HepG2 (cell line): ENCODE measurements around the gene ABAT. TPM values are rescaled to one million over a fixed set of nuclear protein-coding genes. Genes with fewer than 3 reads are reported as not detected.

Experiments
- CBX1 ChIP-seq: IDR thresholded peaks from one replicate; pipeline ENCODE4 v1.6.1; 2016; ENCODE audit warnings: antibody characterized with exemption, low read depth
- GATAD2A ChIP-seq: IDR thresholded peaks from 2 replicates; pipeline ENCODE4 v1.6.1; 2016
- GTF3A ChIP-seq: sonication (generic); formaldehyde crosslinking; conservative IDR thresholded peaks from 2 replicates; pipeline ENCODE4 v1.4.0; 2020; ENCODE audit warnings: mild to moderate bottlenecking, missing genetic modification reagents
- HMG20A ChIP-seq: IDR thresholded peaks from 2 replicates; pipeline ENCODE4 v1.6.1; 2016; ENCODE audit warnings: borderline replicate concordance
- HOXA3 ChIP-seq: sonication (generic); formaldehyde crosslinking; IDR thresholded peaks from 2 replicates; pipeline ENCODE4 v1.5.0; 2020; ENCODE audit warnings: missing genetic modification reagents
- IRF2 ChIP-seq: IDR thresholded peaks from 2 replicates; pipeline ENCODE4 v1.6.1; 2018; ENCODE audit warnings: missing genetic modification reagents, missing compliant biosample characterization
- KDM6A ChIP-seq: IDR thresholded peaks from 2 replicates; pipeline ENCODE4 v1.6.1; 2016; ENCODE audit warnings: low read depth
- MEF2D ChIP-seq: sonication (generic); formaldehyde crosslinking; IDR thresholded peaks from 2 replicates; pipeline ENCODE4 v1.5.1; 2020; ENCODE audit warnings: mild to moderate bottlenecking, missing genetic modification reagents
- NCOA1 ChIP-seq: sonication (generic); formaldehyde crosslinking; IDR thresholded peaks from 2 replicates; pipeline ENCODE4 v1.9.0; 2021; ENCODE audit warnings: missing genetic modification reagents
- NFYB ChIP-seq: sonication (generic); formaldehyde crosslinking; IDR thresholded peaks from 2 replicates; pipeline ENCODE4 v1.4.0; 2020; ENCODE audit warnings: missing genetic modification reagents
- RFXAP ChIP-seq: sonication (generic); formaldehyde crosslinking; IDR thresholded peaks from 2 replicates; pipeline ENCODE4 v1.4.0; 2020; ENCODE audit warnings: missing genetic modification reagents, borderline replicate concordance
- RXRA ChIP-seq: sonication (generic); formaldehyde crosslinking; IDR thresholded peaks from 2 replicates; pipeline ENCODE4 v1.5.1; 2020; ENCODE audit warnings: missing genetic modification reagents
- SAP130 ChIP-seq: IDR thresholded peaks from 2 replicates; pipeline ENCODE4 v1.6.1; 2016; ENCODE audit warnings: low read depth
- SOX13 ChIP-seq, 3 experiments: fragments of 450-650 bp in 1 of 3; sonication (generic) in 1 of 3; formaldehyde crosslinking in 1 of 3; IDR thresholded peaks in 2 of 3; conservative IDR thresholded peaks in 1 of 3; 2 replicates each; pipeline versions ENCODE4 v1.5.0 to v1.6.1; 2016 to 2020; ENCODE audit warnings: antibody characterized with exemption in 1 of 3, mild to moderate bottlenecking in 1 of 3, missing compliant biosample characterization in 1 of 3, missing genetic modification reagents in 1 of 3, moderate library complexity in 1 of 3
- TEAD3 ChIP-seq: optimal IDR thresholded peaks from 2 replicates; pipeline ENCODE3; 2016; ENCODE audit warnings: borderline replicate concordance
- XRCC5 ChIP-seq: fragments of 200-400 bp; formaldehyde crosslinking; optimal IDR thresholded peaks from 2 replicates; pipeline ENCODE3; 2017; ENCODE audit warnings: mild to moderate bottlenecking, low read length
- ZNF383 ChIP-seq: sonication (generic); formaldehyde crosslinking; IDR thresholded peaks from 2 replicates; pipeline ENCODE4 v1.4.0; 2020; ENCODE audit warnings: missing genetic modification reagents, mild to moderate bottlenecking, borderline replicate concordance
- ZNF441 ChIP-seq: sonication (generic); formaldehyde crosslinking; IDR thresholded peaks from 2 replicates; pipeline ENCODE4 v1.7.0; 2021; ENCODE audit warnings: missing genetic modification reagents, borderline replicate concordance
- ZNF781 ChIP-seq: sonication (generic); formaldehyde crosslinking; IDR thresholded peaks from 2 replicates; pipeline ENCODE4 v1.5.1; 2020; ENCODE audit warnings: borderline replicate concordance, mild to moderate bottlenecking, missing genetic modification reagents; ENCODE audit errors: not compliant biosample characterization
- polyA plus RNA-seq, 8 experiments: library from polyadenylated mRNA; depleted of rRNA in 3 of 8; stranded (reverse) in 7 of 8; unstranded in 1 of 8; fragments of >200 nt; fragmentation: Illumina TruSeq in 4 of 8; extraction: Trizol in 4 of 8; gene quantifications; 2 replicates each; pipeline versions ENCODE4 v1.2.1 to v1.2.3, GENCODE V29; 2011 to 2016; ENCODE audit warnings: low read depth in 4 of 8, missing spikeins in 1 of 8, mixed read lengths in 1 of 8; ENCODE audit not compliant: insufficient read depth in 1 of 8
- total RNA-seq, 5 experiments: library from RNA; depleted of rRNA; stranded (reverse); fragments of >200 nt; fragmentation: Illumina TruSeq; extraction: Trizol; gene quantifications; 2 replicates each; pipeline ENCODE4 v1.2.3, GENCODE V29; 2016; ENCODE audit warnings: low read depth in 1 of 5
- TF ChIP-seq, protein P1 (sequence below): sonication (generic); formaldehyde crosslinking; IDR thresholded peaks from 2 replicates; pipeline ENCODE4 v1.5.1; 2020; ENCODE audit warnings: missing genetic modification reagents, mild to moderate bottlenecking, borderline replicate concordance
- TF ChIP-seq, protein P2 (sequence below): sonication (generic); formaldehyde crosslinking; IDR thresholded peaks from 2 replicates; pipeline ENCODE4 v1.5.0; 2020; ENCODE audit warnings: mild to moderate bottlenecking, missing genetic modification reagents, borderline replicate concordance
- TF ChIP-seq, protein P3 (sequence below): IDR thresholded peaks from 2 replicates; pipeline ENCODE4 v1.6.1; 2016; ENCODE audit warnings: mild to moderate bottlenecking

ABAT gene
- total and polyA plus RNA-seq, 2 of the 13 experiments (the other 11 are each of a cell fraction or from before 2014, with no cell fraction given) = 47.6 to 97.3 TPM

DNA sequence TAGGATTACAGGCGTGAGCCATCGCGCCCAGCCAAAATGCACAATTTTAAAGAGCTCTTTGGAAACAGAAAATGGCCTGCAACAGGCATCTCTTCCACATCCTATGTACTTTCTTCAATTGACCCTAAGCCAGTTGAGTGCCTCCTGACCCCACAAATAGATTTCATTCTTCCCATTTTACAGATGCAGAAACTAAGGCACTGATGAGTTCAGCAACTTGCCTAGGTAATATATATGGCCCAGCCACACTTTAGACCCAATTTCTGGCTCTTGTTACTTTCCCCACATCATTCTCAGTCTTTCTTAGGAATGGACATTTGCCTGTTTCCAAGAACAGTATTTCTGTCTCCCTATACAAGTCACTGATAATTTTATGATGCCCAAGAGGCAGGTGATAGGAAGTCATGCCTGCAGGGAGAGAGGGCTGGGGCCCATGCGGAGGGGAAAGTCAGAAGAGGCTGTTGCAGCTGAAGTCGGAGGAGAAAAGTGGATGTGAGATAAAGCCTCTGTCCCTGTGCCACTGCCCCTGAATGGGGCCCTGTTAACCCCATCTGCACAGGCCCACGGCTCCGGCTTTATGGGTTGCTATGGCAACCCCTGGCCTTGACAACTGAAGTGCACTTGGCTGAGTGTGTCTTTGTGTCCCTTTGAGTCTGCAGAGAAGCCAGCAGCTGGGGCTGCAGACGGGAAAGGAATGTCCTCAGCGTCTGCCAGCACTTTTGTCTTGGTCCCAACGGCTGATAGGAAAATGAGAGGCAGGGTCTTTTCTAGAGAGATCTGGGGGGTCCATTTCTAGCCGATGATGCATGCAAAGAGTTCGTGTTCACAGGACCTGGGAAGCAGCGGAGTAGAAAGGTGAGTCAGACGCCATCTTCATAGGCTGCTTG lies 45.9 kb downstream of the ABAT start (continued):
- TF ChIP-seq SOX13 (IDR thresholded peaks at IDR 0.05) (no peak), SOX13 (CRISPR knock-in tag; conservative IDR thresholded peaks at IDR 0.05 in 1 of 2, IDR thresholded peaks at IDR 0.05 in 1 of 2) (peak in 1 of 2 experiments; percentile 54; a peak in 2 of 4 replicates), ZNF781 (CRISPR knock-in tag) (peak; percentile 35), KDM6A (peak; percentile 68; the same call in 1 of the 2 replicates), SAP130 (CRISPR knock-in tag) (peak; percentile 73), RFXAP (CRISPR knock-in tag) (0 out of 2 replicates have a peak, but pooled peaks have one; percentile 37), IRF2 (0 out of 2 replicates have a peak, but pooled peaks have one; percentile 35), HMG20A (CRISPR knock-in tag) (peak; percentile 32; the same call in 1 of the 2 replicates), NFYB (CRISPR knock-in tag) (no peak), GTF3A (CRISPR knock-in tag) (no peak), HOXA3 (no peak; the same call in 1 of the 2 replicates), ZNF441 (CRISPR knock-in tag) (0 out of 2 replicates have a peak, but pooled peaks have one; percentile 28), TEAD3 (CRISPR knock-in tag) (peak; percentile 60), NCOA1 (CRISPR knock-in tag) (no peak), GATAD2A (CRISPR knock-in tag) (peak; percentile 71), MEF2D (CRISPR knock-in tag) (peak; percentile 91), RXRA (peak; percentile 77; the same call in 1 of the 2 replicates), XRCC5 (peak; percentile 83), CBX1 (no peak), ZNF383 (CRISPR knock-in tag) (no peak)
- TF ChIP-seq, protein P1, sequence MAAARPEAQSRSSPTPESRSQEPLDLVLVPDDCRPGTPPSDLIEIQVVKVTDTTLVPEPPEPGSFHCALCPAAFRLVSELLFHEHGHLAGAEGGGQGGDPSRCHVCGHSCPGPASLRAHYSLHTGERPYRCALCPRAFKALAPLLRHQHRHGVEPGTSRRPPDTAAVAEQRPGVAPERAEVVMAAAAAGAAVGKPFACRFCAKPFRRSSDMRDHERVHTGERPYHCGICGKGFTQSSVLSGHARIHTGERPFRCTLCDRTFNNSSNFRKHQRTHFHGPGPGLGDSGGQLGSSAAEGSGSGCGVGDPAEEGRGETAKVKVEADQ = no peak
- TF ChIP-seq, protein P2, sequence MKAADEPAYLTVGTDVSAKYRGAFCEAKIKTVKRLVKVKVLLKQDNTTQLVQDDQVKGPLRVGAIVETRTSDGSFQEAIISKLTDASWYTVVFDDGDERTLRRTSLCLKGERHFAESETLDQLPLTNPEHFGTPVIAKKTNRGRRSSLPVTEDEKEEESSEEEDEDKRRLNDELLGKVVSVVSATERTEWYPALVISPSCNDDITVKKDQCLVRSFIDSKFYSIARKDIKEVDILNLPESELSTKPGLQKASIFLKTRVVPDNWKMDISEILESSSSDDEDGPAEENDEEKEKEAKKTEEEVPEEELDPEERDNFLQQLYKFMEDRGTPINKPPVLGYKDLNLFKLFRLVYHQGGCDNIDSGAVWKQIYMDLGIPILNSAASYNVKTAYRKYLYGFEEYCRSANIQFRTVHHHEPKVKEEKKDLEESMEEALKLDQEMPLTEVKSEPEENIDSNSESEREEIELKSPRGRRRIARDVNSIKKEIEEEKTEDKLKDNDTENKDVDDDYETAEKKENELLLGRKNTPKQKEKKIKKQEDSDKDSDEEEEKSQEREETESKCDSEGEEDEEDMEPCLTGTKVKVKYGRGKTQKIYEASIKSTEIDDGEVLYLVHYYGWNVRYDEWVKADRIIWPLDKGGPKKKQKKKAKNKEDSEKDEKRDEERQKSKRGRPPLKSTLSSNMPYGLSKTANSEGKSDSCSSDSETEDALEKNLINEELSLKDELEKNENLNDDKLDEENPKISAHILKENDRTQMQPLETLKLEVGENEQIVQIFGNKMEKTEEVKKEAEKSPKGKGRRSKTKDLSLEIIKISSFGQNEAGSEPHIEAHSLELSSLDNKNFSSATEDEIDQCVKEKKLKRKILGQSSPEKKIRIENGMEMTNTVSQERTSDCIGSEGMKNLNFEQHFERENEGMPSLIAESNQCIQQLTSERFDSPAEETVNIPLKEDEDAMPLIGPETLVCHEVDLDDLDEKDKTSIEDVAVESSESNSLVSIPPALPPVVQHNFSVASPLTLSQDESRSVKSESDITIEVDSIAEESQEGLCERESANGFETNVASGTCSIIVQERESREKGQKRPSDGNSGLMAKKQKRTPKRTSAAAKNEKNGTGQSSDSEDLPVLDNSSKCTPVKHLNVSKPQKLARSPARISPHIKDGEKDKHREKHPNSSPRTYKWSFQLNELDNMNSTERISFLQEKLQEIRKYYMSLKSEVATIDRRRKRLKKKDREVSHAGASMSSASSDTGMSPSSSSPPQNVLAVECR = peak; percentile 72; the same call in 1 of the 2 replicates
- TF ChIP-seq, protein P3, sequence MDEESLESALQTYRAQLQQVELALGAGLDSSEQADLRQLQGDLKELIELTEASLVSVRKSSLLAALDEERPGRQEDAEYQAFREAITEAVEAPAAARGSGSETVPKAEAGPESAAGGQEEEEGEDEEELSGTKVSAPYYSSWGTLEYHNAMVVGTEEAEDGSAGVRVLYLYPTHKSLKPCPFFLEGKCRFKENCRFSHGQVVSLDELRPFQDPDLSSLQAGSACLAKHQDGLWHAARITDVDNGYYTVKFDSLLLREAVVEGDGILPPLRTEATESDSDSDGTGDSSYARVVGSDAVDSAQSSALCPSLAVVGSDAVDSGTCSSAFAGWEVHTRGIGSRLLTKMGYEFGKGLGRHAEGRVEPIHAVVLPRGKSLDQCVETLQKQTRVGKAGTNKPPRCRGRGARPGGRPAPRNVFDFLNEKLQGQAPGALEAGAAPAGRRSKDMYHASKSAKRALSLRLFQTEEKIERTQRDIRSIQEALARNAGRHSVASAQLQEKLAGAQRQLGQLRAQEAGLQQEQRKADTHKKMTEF (CRISPR knock-in tag) = 0 out of 2 replicates have a peak, but pooled peaks have one; percentile 36
